IPS-18c (cell line): ENCODE data around the gene PRKACG.
A peak's percentile ranks its signal among the peaks of the same experiment; 100 is the strongest.
"Not testable (repeated sequence)": the region's sequence is repeated elsewhere in the genome, so short reads cannot be mapped to it uniquely, and the experiment has no call there.

Experiments used
- H3K4me3 ChIP-seq: 2 replicates; pipeline ENCODE4 v1.7.0; 2013; ENCODE audit warnings: low read depth, mild to moderate bottlenecking, low read length, moderate library complexity; ENCODE audit not compliant: insufficient read depth
- H3K9me3 ChIP-seq: one replicate; pipeline ENCODE4 v1.6.1; 2013; ENCODE audit warnings: mild to moderate bottlenecking, low read length, moderate library complexity; ENCODE audit not compliant: control insufficient read depth, insufficient read depth

PRKACG gene

DNA sequence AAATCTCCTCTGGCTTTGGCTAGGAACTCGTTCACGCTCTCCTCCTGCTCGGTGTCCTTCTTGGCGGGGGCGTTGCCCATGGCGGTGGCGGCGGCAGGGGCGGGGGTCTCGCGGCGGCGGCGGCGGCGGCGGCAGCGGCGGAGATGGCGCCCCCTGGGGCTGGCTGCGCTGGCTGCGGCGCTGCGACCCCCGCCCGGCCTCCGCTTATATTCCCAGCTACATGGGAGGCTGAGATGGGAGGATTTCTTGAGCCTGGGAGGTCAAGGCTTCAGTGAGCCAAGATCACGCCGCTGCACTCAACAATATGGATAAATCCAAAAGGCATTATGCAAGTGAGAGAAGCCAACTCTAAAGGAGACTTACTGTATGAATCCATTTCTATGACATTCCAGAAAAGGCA lies at the start of gene PRKACG:
PRKACG (minus strand) TSS at position 101 of the 400 bp plus-strand sequence; CDS start at position 80, 21 bp downstream.
- Histone ChIP-seq H3K4me3 (no peak within 1 kb of the TSS), H3K9me3 (no peaks in the 10 kb centered on the region)

DNA sequence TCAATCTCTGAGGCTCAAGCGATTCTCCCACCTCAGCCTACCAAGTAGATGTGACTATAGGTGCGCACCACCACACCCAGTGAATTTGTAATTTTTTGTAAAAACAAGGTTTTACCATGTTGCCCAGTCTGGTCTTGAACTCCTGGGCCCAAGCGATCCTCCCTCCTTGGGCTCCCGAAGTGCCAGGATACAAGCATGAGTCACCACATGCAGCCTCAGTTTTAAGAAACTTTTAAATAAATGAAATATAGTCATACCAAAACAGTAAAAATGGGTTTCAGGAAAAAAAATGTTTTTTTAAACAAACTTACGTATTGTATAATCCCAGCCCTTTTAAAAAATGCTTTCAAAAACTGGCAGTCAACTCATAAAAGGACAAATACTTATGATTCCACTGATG lies 48.3 kb upstream of the PRKACG start:
- no peaks in the 10 kb centered on the region for H3K9me3 ChIP-seq
- H3K4me3 ChIP-seq: no peak overlapping the region

GRCh38 chr9:69060766-69061165 lies 46.9 kb upstream of the PRKACG start:
- Histone ChIP-seq H3K4me3 (no peak overlapping the region), H3K9me3 (no peaks in the 10 kb centered on the region)

DNA sequence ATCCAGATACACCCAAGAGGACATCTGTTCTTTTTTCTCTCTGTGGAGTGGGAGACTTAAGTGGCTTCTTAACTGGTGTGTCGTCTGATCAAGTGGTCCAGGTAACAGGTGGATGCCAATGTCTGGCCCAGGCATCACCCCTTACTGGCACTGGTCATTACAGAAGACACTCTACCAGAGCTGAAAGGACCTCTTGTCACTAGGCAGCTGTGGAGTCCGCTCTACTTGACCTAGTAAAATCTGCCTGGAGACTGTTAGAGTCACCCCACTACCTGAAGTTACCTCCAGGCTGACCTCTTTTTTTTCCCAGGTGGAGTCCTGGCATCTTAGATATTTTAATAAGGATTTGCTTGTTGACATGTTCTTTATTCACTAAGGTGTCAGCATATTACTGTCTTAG lies 44.2 kb upstream of the PRKACG start:
- Histone ChIP-seq H3K9me3 (no peaks in the 10 kb centered on the region), H3K4me3 (no peak overlapping the region)

DNA sequence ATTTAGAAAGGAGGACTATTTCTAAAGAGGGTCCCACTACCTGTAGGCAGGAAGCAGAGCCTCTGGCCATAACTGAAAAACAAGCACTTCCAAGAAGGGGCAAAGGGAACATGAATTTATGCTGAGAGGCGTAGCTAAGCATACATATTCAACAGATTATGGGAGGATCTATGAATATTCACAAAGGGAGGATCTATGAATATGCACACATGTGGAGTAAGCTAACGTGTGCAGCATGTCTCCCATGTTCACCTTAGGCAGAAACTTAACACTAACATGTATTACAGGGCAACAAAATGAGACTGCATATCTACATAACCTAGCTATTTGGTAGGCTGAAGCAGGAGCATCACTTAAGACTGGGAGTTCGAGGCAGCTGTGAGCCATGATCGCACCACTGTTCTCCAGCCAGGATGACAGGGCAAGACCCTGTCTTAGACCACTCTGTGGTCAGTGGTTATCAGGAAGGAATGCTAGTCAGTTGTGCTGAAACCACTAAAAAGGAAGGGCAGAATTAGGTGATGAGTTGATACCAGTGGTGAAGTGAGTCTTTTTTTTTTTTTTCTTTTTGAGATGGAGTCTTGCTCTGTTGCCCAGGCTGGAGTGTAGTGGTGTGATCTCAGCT lies 42.4 kb upstream of the PRKACG start:
- Histone ChIP-seq H3K9me3 (no peaks in the 10 kb centered on the region), H3K4me3 (no peak overlapping the region)

- no peaks in the 10 kb centered on the region for H3K9me3 ChIP-seq
Observed at GRCh38 chr9:69054989-69055388, 41.1 kb upstream of the PRKACG start.

GRCh38 chr9:69050936-69051335 lies 37.0 kb upstream of the PRKACG start:
- not testable (repeated sequence) for H3K9me3 ChIP-seq, H3K4me3 ChIP-seq

More at GRCh38 chr9:69054989-69055388, 41.1 kb upstream of the PRKACG start:
- no peak overlapping the region for H3K4me3 ChIP-seq

- H3K4me3 ChIP-seq: no peak overlapping the region
- H3K9me3 ChIP-seq: no peaks in the 10 kb centered on the region
Observed at GRCh38 chr9:69049094-69049493, 35.2 kb upstream of the PRKACG start.

DNA sequence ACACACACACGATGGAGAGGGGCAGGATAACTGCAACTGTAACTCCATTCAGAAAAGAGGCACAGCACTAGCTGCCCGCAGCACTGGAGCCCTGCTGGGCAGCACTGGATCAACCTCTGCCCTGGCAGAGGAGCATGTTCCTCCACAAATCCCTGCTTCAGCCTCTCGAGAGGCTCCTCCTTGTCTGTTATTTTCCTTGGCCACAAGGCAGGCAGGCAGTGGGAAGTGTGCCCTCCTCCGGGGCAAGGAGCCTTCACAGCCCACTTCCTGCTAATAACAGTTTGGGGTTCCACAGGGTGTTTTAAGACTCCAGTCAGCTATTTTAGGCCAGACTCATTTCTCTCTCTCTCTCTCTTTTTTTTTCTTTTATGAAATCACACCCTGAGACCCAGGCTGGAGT lies 33.5 kb upstream of the PRKACG start:
- H3K9me3 ChIP-seq: no peaks in the 10 kb centered on the region

GRCh38 chr9:69046723-69047122 lies 32.8 kb upstream of the PRKACG start:
- Histone ChIP-seq H3K4me3 (no peak overlapping the region), H3K9me3 (no peaks in the 10 kb centered on the region)

More for the DNA sequence above, 33.5 kb upstream of the PRKACG start:
- no peak overlapping the region for H3K4me3 ChIP-seq

GRCh38 chr9:69045821-69046220 lies 31.9 kb upstream of the PRKACG start:
- no peak overlapping the region; the same call in 1 of the 2 replicates for H3K4me3 ChIP-seq
- H3K9me3 ChIP-seq: no peaks in the 10 kb centered on the region

DNA sequence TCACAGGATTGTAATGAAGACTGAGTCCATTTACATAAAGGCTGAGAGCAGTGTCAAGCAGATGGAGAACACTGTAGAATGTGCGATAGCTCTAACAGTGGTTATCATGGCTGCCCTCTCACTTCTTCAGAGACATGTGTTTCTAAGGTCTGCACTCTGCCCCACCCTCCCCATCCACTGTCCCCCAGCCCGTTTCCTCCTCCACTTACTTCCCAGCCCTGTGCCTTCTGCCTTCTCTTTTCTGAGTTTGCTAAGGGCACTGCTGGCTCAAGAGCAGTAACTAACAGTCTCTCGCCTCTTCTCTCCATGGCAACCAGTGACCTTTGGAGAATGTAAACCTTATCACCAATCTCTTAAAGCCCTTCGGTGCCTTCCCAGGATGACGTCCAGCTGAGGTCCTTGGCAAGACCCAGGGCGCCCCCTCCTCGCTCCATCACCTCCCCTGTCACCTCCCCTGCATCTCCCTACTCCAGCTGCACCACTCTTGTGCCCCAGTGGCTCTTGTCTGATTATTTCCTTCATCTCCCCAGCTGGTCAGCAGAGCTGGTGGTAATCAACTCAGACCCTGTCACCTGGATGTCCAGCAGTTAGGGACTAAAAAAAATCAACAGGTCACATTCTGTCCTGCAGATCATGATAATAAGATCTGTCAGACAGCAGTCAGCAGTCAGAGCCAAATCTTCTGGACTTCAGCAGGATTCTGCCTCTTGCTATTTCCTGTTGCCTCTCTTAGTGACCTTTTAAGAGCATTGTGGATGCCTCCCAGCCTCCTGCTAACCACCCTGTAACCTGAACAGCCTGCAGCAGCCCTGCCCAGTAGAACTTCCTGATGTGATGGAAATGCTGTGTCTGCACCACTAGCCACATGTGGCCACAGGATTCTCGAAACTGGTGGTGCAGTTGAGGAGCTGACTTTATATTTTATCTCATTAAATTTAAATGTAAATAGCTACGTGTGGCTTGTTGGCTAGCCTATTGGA lies 30.6 kb upstream of the PRKACG start:
- H3K4me3 ChIP-seq: no peak overlapping the region

GRCh38 chr9:69040646-69041045 lies 26.7 kb upstream of the PRKACG start:
- Histone ChIP-seq H3K9me3 (peaks cover 3% of the 10 kb centered on the region), H3K4me3 (no peak overlapping the region)

More for the DNA sequence above, 30.6 kb upstream of the PRKACG start:
- peaks cover 3% of the 10 kb centered on the region for H3K9me3 ChIP-seq

GRCh38 chr9:69036799-69037198 lies 22.9 kb upstream of the PRKACG start:
- Histone ChIP-seq H3K9me3 (peaks cover 3% of the 10 kb centered on the region), H3K4me3 (peak overlapping the region; percentile 90)

- peaks cover 3% of the 10 kb centered on the region for H3K9me3 ChIP-seq
- peak overlapping the region; percentile 90 for H3K4me3 ChIP-seq
Observed at GRCh38 chr9:69036309-69036708, 22.4 kb upstream of the PRKACG start.

- peak within 1 kb of the TSS; percentile 90 for H3K4me3 ChIP-seq
- peaks cover 3% of the 10 kb centered on the region for H3K9me3 ChIP-seq
Observed at GRCh38 chr9:69035438-69036308, 21.8 kb upstream of the PRKACG start, which contains the start of gene FXN. FXN (plus strand) TSS chr9:69035752; CDS start chr9:69035783, 31 bp downstream.

GRCh38 chr9:69034071-69034470 lies 20.2 kb upstream of the PRKACG start:
- no peak overlapping the region for H3K4me3 ChIP-seq
- H3K9me3 ChIP-seq: peaks cover 3% of the 10 kb centered on the region
